HG03558 (cell line): ENCODE results near the gene GRAMD1A.

Experiments
- ATAC-seq: cut with Tn5 transposase; IDR thresholded peaks from one replicate; pipeline ENCODE4 v1.9.1; 2021; ENCODE audit warnings: moderate number of reproducible peaks; ENCODE audit not compliant: unreplicated experiment; ENCODE audit errors: extremely low read depth

Gene GRAMD1A

DNA sequence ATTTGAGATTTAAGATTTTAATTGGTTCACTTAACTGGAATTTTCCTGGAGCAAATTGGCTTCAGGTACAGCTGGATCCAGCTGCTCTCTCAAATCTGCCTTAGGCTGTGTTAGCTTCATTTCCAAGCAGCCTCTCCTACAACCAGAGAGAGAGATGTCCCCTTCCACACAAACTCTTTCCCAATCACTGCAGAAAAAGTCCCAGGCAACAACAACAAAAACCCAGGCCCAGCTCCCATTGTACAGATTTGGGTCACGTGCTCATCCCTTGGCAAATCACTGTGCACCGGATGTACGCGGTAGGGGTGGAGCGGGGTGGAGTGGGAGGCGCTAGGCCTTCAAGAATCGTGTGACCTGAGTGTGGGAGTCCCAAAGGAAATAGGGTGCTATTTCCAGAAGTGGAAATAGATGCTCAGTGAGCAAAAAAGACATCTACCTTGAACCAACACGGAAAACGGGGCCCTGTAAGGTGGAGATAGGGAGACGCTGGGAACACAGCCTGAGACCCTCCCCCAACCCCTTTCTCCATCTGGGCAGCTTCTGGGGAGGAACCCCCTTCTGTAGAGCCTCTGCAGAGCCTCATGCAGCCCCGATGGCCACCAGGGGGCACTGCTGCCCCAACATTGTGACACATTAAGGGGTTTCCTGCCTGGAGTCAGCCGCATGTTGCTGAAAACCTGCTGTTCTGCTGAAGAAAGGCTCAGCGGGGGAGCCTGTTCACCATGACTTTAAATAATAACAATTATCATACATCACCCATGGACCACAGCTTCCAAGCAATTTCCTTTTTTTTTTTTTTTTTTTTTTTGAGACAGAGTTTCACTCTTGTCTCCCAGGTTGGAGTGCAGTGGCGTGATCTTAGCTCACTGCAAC lies 66.8 kb downstream of the GRAMD1A start:
- no peak for ATAC-seq

DNA sequence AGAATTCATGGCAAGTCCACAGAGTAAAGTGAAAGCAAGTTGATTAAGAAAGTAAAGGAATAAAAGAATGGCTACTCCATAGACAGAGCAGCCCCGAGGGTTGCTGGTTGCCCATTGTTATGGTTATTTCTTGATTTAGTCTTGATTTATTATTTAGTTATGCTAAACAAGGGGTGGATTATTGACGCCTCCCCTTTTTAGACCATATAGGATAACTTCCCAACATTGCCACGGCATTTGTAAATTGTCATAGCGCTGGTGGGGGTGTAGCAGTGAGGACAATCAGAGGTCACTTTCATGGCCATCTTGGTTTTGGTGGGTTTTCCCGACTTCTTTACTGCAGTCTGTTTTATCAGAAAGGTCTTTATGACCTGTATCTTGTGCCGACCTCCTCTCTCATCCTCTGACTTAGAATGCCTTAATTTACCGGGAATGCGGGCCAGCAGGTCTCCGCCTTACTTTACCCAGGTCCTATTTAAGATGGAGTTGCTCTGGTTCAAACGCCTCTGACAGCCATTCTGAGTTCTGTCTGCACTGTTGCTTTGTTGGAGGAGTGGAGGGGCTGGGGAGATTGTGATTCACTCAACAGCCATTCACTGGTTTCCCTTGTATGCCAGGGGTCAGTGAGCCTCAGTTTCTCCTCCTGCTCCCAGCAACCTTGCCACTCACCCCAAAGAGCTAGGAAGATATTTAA lies 69.0 kb downstream of the GRAMD1A start:
- ATAC-seq: no peak

DNA sequence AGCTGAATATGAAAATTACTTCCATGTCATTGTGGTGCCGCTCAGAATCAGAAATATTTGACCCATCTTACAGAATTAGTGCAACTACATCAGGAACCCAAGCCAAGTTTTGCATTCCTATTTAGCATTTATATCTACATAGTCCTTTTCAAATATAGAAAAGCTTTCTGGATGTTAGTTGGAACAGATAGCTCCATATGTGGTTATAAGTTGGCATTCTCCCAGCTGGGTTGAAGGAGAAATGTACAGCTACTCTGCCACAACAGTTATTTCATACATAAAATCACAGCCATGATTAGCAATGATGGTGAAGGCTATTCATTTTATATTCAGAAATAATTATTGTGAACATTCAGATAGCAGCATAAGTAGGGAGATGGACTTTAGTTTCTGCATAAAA lies 69.6 kb downstream of the GRAMD1A start:
- no peak for ATAC-seq

DNA sequence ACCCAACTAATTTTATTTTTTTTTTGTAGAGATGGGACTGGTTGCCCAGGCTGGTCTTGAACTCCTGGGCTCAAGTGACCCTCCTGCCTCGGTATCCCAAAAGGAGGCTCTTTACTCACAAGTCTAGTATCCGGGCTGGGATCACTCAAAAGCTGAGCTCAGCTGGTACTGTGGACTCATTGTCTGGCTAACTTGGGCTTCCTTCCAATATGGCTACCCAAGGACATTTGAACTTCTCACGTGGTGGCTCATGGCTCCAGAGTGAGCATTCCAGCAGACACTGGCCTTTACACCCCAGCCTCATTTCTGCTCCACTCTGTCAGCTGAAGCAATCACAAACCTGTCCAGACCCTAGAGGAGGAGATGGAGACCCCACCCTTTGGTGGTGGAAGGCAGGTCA lies 70.3 kb downstream of the GRAMD1A start:
- ATAC-seq: no peak

DNA sequence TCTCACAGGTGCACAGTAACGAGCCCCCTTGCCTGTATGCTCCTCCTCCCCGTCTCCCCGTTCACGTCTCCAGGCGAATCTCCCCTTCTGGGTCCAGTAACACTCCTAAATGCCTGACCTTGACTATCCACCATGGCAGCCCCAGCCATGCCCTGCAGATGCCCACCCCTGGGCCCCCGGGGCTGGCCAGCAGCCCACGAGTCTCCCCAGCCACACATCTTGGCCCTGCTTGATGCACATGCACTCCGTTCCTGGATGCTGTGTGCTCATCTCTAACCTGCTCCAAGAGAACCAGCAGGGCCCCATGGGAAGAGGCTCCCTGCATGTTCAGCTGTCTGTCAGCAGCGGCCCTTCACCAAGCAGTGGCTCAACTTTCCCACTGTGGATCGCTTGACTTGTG lies 73.4 kb downstream of the GRAMD1A start:
- no peak for ATAC-seq

DNA sequence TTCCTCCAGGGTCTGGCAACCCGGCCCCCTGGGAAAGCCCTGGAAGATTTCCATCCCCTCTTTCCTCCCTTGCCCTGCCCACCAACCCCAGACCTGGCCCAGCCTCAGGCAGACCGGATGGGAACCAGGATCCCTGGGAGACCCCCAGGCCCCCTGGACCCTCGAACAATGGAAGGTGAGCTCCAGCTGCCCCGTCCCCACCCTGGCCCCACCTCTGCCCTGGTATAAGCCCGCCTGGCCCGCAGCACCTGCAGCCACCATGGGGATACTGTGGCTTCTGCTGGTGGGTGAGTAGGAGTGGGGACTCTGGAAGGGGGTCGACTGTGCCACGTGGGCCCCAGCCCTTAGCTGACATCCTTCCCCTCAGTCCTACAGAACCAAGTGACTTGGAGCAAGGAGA lies 73.8 kb downstream of the GRAMD1A start:
- no peak for ATAC-seq

DNA sequence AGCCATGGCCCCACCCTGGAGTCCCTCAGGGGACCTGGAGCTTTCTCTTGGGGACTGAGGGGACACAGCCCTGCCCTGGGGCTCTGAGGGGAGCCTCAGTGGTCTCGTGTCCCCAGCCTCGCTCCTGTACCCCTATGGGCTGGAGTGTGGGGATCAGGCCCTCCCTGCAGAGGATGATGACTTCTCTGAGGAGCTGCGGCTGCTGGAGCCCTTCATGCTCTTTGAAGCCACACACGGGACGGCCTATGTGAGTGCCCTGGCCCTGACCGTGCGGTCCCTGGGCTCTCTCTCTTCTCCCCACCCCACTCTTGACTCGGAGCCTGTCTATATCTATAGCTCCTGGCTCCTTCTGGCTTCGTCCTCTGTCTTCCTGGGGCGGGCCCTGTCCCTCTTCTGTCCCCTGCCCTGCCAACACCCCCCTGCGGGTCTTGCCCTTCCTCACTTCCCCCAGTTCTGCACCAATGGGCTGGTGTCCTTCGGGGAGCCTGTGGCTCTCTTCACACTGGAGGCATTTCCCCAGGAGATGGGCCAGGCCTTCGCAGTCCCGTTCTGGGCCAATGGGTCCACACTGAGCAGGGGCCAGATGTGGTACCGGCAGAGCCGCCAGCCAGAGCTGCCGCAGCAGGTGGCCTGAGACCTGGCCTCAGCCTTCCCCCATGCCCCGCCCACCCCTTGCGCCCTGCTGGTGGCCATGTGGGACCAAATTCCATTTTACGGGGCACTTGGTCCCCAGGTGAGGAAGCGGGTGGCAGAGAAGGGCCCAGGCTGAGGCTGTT lies 74.5 kb downstream of the GRAMD1A start:
- no peak for ATAC-seq

DNA sequence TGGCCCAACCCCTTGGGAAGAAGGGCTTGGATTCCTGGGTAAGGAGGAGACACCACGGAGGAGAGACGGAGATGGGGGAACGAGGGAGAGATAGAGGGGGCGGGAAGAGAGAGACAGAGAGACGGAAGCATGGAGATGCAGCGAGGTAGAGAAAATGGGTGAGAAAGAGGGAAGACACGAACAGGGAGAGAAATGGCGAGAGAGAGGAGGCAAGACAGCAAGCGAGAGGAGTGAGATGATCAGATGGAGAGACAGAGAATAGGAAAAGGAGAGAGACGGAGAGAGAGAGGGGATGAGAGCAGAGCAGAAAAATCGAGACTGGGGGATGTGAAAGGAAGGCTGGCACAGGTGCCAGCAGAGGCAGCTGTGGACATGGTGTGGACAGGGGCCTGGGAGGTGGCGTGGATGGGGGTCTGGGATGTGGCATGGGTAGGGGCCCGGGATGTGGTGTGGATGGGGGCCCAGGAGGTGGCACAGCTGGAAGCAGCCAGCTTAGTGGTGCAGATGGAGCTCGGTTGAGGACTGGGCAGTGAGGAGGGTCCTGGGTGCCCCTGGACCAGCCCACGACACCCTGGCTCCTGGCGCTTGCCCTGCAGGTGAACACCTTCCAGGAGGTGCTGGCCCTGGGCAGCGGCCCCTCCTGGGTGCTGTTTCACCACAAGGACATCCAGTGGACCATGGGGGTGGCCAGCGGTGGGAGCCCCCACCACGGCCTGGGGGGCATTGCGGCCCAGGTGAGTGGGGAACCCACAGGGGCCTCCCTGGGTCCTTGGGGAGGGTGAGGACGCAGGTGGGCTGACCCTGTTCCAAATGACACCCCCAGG lies 75.3 kb downstream of the GRAMD1A start:
- no peak for ATAC-seq

DNA sequence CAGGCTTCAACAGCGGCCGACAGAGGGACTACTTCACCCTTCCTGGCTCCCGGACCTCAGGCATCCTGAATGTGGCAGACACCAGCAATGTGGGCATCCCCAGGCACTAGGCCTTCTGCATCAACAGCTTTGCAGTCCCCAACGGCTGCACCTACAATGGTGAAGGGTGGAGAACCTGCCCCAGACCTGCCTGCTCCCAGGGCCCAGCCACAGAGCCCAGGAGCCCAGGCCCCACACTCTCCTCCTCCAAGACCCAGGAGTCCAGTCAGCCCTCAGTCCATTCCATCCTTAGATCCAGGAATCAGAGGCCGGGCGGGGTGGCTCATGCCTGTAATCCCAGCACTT lies 75.9 kb downstream of the GRAMD1A start:
- ATAC-seq: no peak
